GM19328 (cell line): ENCODE measurements around the gene IGF2BP1.
"Not testable (repeated sequence)": the region's sequence is repeated elsewhere in the genome, so short reads cannot be mapped to it uniquely, and the experiment has no call there.

Source experiments
- ATAC-seq: cut with Tn5 transposase; IDR thresholded peaks from one replicate; pipeline ENCODE4 v1.9.1; 2021; ENCODE audit warnings: mild to moderate bottlenecking, moderate library complexity; ENCODE audit not compliant: unreplicated experiment

Gene IGF2BP1

GRCh38 chr17:48995304-48995973 is 1.7 kb upstream of the IGF2BP1 start:
- no peak for ATAC-seq

GRCh38 chr17:48995974-48996721 is 1.0 kb upstream of the IGF2BP1 start:
- ATAC-seq, result no peak

- ATAC-seq, result no peak
These were observed 473 bp upstream of the IGF2BP1 start for GRCh38 chr17:48996722-48997102.

- no peak for ATAC-seq
These were observed 822 bp downstream of the IGF2BP1 start for GRCh38 chr17:48997827-48998586.

GRCh38 chr17:48998587-48999440 is 1.6 kb downstream of the IGF2BP1 start:
- no peak for ATAC-seq

GRCh38 chr17:49000943-49001342 is 3.8 kb downstream of the IGF2BP1 start:
- no peak for ATAC-seq

- no peak for ATAC-seq
These were observed 4.5 kb downstream of the IGF2BP1 start for GRCh38 chr17:49001671-49002070.

- no peak for ATAC-seq
These were observed 5.1 kb downstream of the IGF2BP1 start for GRCh38 chr17:49002331-49002730.

- ATAC-seq, result no peak
These were observed 5.6 kb downstream of the IGF2BP1 start for GRCh38 chr17:49002766-49003165.

- ATAC-seq, result no peak
These were observed 6.6 kb downstream of the IGF2BP1 start for GRCh38 chr17:49003557-49004511.

GRCh38 chr17:49005140-49005539 is 8.0 kb downstream of the IGF2BP1 start:
- no peak for ATAC-seq

GRCh38 chr17:49008908-49009307 is 11.7 kb downstream of the IGF2BP1 start:
- not testable (repeated sequence) for ATAC-seq

- no peak for ATAC-seq
These were observed 15.6 kb downstream of the IGF2BP1 start for GRCh38 chr17:49012769-49013255.

- ATAC-seq, result no peak
These were observed 16.4 kb downstream of the IGF2BP1 start for GRCh38 chr17:49013311-49014213.

GRCh38 chr17:49015179-49015923 is 18.2 kb downstream of the IGF2BP1 start:
- no peak for ATAC-seq

- no peak for ATAC-seq
These were observed 19.0 kb downstream of the IGF2BP1 start for GRCh38 chr17:49015924-49016774.
